ENCODE results near the gene CAMKK1. TPM values are rescaled to one million over a fixed set of nuclear protein-coding genes. Genes with fewer than 3 reads are reported as not detected.

The CAMKK1 gene
- total RNA-seq, 1 donor from 2014 or later: 9.0 TPM

DNA sequence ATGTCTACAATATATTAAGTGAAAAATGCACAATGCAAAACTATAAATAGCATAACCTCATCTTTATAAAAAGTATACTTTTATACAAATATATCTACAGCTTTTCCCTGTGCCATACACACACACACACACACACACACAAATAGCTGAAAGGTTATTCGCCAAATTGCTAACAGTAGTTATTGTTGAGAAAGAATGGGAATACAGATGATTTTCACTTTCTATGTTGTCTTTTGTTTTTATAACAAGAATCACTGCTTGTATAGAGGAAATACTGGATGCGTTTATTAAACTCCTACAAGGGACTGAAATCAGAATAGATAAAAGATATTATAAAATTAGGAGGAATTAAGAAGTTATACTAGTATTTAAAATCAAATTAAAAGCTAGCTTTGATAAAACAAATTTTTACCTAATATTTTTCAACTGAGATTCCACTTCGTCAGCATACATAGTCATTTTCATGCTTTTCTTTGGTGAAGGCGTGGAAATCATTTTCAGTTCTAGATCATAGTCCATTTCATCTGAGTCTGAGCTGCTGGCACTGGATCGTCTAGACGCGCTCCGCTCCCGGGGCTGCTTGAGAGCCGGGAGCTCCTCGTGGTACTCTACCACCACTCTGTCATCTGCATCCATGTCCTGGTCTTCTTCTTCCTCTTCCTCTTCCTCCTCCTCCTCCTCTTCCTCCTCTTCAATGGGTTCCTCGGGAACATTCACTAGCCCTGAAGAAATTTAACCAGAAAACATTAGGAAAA, 74.8 kb downstream of the CAMKK1 start:
- peak; percentile 94 for FAIRE-seq

DNA sequence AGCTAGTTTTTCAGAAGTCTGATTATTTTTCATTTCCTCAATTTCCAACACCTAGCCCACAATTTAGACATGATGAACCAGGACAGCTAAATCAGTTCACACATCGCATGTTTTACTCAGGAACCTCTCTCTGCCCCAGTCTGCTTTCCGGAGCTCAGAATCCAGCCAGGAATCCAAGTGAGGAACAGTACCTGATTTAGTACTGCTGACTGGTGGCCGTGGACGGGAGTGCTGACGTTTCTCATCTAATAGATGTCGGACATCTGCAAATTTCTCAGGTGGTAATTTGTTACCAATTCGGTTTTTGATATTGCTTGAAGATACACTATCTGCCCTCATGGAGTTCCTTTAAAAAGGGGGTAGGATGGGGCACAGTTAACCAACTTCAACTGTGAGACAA, 76.9 kb downstream of the CAMKK1 start:
- FAIRE-seq (no peak), DNase-seq (ENCODE audit: low spot score in 2 of 2) (no peak)

More for the DNA sequence above, 74.8 kb downstream of the CAMKK1 start:
- DNase-seq (ENCODE audit: low spot score in 2 of 2): no peak

DNA sequence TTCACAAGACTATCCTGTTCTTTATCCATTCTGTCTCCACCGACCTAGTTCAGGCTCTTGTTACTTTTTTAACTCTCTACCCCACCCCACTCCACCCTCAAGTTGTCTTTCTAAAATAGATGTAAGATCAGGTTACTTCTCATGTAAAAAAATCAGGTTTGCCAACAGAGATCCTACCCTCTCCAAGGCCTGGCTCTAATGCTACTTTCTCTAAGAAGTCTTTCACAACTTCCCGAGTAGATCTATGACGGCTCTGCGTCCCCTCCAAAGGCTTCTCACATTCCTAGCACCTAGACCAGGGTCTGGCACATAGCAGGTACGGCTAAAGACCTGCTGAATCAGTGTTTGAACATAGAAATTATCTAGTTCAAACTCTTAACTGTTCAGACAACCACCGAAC, 77.7 kb downstream of the CAMKK1 start:
- FAIRE-seq (no peak), DNase-seq (ENCODE audit: low spot score in 2 of 2) (no peak)

DNA sequence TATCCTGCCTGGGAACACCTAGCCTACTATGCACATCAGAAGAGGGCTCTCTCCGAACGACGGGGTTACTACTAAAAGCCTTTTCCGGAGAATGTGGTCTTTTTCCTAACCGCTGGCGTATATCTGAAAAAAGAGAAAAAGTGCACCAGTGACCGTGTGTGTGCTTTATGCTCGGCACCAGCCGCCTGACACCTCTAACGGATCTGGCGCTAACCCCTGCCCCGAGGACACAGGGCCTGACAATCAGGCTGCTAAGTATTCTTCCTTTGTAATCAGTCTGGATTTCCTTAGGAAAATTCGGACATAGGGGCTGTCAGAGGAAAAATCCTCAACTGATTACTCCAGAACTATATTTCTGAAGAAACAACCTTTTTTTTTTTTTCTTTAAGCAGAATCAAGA, 78.5 kb downstream of the CAMKK1 start:
- no peak for DNase-seq (ENCODE audit: low spot score in 2 of 2)
- FAIRE-seq: no peak

DNA sequence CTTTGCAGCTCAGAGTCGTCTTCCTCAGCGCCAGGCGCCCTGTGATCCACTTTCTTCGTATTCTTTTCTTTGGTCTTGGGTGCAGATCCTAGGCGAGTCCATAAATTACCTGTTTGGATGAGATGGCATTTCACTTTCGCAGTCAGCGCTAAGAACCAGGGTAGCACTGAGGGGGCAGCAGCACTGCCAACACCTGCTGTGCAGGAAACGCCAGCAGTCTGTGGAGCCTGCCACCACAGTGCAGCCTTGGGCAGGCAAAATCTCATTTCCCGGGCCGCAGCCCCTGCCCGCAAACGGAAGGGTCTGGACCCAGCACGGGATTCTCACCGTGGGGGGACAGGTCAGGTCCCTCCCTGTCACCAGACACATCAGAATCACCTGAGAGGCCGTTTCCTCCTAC, 79.7 kb downstream of the CAMKK1 start:
- DNase-seq (ENCODE audit: low spot score in 2 of 2) (no peak), FAIRE-seq (no peak)

DNA sequence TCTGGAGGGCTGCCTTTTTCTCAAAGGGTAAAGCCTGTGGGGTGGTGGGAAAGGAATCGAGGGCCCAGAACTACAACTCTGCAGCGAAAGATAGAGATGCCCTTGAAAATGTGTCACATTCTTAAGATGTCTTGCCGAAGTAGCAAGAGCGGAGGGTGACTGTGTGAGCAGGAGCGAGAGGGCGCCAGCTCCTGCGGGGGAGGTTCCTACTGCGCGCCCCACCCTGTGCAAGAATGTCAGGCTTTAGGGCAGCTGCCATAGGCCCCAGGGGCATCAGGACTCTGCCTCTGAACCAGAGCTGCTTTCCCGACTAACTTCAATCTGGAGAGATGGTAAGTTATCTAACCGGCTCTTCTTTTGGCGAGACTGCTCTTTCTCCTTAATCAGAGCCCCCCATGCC, 80.1 kb downstream of the CAMKK1 start:
- no peak for FAIRE-seq
- DNase-seq (ENCODE audit: low spot score in 2 of 2): no peak

DNA sequence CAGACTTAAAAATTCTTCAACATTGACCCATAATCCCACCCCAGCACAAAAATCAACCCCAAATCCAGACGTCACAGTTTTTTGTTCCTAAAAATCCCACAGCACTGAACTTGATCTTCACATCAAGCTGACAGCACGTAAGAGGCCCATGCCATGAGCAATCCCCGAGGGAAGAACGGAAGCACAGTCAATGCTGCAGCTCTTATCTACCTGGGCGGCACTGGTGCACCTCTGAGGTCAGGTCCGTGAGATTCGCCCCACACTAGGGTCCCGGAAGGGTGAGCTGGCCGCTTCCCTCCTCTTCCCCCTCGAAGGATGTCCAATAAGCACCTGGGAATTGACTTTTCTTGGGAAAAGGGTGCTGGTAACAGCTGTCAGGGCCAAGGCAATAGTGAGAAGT, 80.6 kb downstream of the CAMKK1 start:
- DNase-seq (ENCODE audit: low spot score in 2 of 2): no peak
- FAIRE-seq: no peak

Other genes starting within 250 kb of the CAMKK1 start
- 26.9 TPM for gene TAX1BP3, start 224.5 kb downstream of the CAMKK1 start, total RNA-seq
- gene EMC6, start 224.2 kb downstream of the CAMKK1 start, total RNA-seq: 7.3 TPM
- gene P2RX5, start 196.9 kb downstream of the CAMKK1 start, total RNA-seq: 5.3 TPM
- 0.82 TPM for gene HASPIN, start 169.2 kb downstream of the CAMKK1 start, total RNA-seq
- gene ITGAE, start 91.9 kb downstream of the CAMKK1 start, total RNA-seq: 11.0 TPM
- gene NCBP3, start 46.8 kb downstream of the CAMKK1 start, total RNA-seq: 20.8 TPM
- gene P2RX1, start 23.4 kb upstream of the CAMKK1 start, total RNA-seq: not detected
- 2.4 TPM for gene ATP2A3, start 71.4 kb upstream of the CAMKK1 start, total RNA-seq
- 41.2 TPM for gene ZZEF1, start 250.0 kb upstream of the CAMKK1 start, total RNA-seq

Measured in frontal cortex (tissue), 4 donors.